GM18502 (cell line): ENCODE data around the gene RAF1.
"Not testable (repeated sequence)": the region's sequence is repeated elsewhere in the genome, so short reads cannot be mapped to it uniquely, and the experiment has no call there.

Experiments used
- ATAC-seq: cut with Tn5 transposase; IDR thresholded peaks from one replicate; pipeline ENCODE4 v1.9.1; 2021; ENCODE audit warnings: mild to moderate bottlenecking; ENCODE audit not compliant: unreplicated experiment, poor library complexity

Gene RAF1

GRCh38 chr3:12644331-12644937, 19.5 kb downstream of the RAF1 start:
- ATAC-seq = no peak

DNA sequence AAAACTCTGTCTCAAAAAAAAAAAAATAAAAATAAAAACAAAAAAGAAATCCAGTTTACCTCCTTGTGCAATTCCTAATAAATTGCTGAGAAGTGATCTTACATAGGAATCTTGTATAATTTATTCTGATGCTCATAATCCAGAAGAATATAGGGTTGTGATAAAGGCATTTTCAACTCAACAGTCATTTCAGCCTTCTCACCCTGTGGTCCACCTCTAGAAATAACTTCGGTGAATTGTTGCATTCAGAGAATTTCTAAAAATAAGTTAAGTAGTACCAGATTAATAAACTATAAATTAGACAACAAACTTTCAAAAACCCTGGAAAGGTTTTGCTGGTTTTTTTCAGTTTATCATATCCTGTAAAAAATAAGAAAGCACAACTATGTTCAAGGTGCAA, 20.2 kb downstream of the RAF1 start:
- ATAC-seq = no peak

- no peak for ATAC-seq
Observed at GRCh38 chr3:12643010-12643380, 20.9 kb downstream of the RAF1 start.

GRCh38 chr3:12640853-12641252, 23.1 kb downstream of the RAF1 start:
- ATAC-seq = not testable (repeated sequence)

- no peak for ATAC-seq
Observed at GRCh38 chr3:12638105-12638504, 25.8 kb downstream of the RAF1 start.

- no peak for ATAC-seq
Observed at GRCh38 chr3:12633108-12633507, 30.8 kb downstream of the RAF1 start.

DNA sequence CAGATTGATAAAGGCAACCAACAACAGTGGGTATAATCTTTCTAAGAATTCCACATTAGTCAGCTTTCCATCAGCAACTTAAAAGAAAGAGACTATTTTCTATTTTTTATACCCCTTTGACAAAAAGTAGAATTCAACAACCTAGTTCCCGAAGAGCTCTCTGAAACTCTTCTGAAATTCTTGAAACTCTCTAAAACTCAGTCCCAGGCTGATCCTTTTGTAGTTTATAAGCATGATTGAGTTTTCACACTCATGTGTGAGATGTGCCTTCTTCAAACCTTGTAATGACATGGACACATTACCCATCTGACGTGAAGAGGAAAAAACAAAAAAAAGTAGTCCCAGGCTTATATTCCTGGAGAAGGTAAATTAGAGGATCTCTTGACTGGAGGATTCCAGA, 31.4 kb downstream of the RAF1 start:
- ATAC-seq = no peak

DNA sequence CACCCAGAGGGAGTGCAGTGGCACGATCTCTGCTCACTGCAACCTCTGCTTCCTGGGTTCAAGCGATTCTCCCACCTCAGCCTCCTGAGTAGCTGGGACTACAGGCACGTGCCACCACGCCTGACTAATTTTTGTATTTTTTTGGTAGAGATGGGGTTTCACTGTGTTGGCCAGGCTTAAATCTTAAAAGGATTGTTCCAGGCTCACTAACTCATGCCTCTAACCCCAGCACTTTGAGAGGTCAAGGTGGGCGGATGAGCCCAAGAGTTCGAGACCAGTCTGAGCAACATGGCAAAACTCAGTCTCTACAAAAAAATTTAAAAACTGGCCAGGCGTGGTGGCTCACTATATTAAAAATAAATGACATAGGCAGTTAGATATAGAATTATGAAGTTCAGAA, 33.1 kb downstream of the RAF1 start:
- not testable (repeated sequence) for ATAC-seq

DNA sequence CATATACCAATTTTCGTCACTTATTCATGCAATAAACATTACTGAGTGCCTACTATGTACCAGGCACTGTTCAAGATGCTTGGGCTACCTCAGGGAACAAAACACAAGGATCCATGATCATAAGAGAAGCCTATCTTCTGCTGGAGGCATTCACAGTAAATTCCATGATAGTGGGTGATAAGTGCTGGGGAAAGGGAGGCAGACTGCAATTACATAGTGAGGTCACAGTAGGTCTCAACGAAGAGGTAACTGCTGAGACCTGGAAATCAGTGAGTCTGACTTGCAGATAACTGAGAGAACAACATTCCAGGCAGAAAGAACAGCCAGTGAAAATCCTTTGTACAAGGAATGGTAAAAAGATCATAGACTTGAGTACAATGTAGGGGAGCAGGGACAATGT, 33.6 kb downstream of the RAF1 start:
- no peak for ATAC-seq

GRCh38 chr3:12629560-12629959, 34.4 kb downstream of the RAF1 start:
- ATAC-seq = no peak

DNA sequence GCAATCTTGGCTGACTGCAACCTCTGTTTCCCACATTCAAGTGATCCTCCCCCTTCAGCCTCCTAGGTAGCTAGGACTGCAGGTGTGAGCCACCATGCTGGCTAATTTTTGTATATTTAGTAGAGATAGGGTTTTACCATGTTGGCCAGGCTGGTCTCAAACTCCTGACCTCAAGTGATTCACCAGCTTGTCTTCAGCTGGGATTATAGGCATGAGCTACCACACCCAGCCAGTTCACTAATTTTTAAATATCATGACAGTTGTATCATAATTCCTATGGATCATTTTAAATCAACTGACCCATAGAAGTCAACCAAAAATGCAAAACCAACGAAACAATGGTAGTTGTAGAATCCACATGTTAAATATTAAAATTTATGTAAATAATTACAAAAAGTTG, 35.1 kb downstream of the RAF1 start:
- no peak for ATAC-seq

DNA sequence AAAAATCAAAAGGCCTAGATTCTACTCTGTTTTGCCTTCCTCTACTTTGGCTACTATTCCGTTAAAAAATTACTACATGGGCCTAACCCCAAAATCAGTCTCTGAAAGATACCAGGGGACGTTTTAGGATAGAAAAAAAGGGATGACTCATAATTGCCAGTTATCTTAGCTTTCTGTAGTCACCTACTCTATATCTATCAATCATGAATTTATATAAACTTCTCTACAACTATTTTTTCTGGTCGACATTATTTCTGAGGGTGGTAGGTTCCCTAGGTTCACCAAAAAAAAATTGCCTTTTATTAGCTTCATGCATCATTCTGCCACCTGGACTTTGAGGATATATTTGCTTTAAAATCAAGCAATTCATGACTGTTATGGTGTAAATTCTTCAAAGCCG, 36.5 kb downstream of the RAF1 start:
- ATAC-seq = no peak

DNA sequence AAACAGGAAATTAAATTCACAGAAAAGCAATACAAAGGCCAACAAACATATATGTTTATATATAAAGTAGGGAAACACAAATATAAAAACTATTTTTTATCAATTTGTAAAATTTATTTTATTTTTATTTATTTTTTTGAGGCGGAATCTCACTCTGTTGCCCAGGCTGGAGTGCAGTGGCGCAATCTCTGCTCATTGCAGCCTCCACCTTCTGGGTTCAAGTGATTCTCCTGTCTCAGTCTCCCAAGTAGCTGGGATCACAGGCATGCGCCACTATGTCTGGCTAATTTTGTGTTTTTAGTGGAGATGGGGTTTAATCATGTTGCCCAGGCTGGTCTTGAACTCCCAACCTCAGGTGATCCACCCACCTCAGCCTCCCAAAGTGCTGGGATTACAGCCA, 39.0 kb downstream of the RAF1 start:
- not testable (repeated sequence) for ATAC-seq

GRCh38 chr3:12624056-12624455, 39.9 kb downstream of the RAF1 start:
- ATAC-seq = no peak

DNA sequence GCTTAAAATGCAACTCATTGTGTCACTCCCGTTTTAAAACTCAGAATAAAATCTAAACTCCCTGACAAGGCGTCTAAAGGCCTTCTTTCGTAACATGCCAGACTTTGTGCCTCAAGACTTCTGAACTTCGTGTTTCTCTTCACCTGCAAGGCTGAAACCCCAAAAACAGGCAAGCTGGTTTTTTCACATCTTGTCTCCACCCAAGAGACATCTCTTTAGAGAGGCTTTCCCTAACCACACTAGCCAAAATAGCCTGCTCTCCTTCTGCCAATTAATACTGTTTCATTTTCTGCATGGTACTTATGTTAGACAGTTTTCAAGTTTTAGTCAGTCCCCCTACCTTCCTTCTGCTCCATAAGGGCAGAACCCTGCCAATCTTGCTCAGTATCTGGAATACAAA, 41.6 kb downstream of the RAF1 start:
- ATAC-seq = no peak

- no peak for ATAC-seq
Observed at GRCh38 chr3:12620729-12621128, 43.2 kb downstream of the RAF1 start.

DNA sequence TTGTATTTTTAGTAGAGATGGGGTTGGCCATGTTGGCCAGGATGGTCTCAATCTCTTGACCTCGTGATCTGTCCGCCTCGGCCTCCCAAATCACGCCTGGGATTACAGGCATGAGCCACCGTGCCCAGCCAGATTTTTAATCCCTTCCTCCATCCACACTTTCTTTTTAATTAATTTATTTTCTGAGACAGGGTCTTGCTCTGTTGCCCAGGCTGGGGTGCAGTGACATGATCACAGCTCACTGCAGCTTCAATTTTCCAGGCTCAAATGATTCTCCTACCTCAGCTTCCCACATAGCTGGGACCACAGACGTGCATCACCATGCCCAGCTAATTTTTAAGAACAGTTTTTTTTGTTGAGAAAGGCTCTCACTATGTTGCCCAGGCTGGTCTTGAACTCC, 43.6 kb downstream of the RAF1 start:
- ATAC-seq = no peak

- no peak for ATAC-seq
Observed at GRCh38 chr3:12618426-12618825, 45.5 kb downstream of the RAF1 start.

DNA sequence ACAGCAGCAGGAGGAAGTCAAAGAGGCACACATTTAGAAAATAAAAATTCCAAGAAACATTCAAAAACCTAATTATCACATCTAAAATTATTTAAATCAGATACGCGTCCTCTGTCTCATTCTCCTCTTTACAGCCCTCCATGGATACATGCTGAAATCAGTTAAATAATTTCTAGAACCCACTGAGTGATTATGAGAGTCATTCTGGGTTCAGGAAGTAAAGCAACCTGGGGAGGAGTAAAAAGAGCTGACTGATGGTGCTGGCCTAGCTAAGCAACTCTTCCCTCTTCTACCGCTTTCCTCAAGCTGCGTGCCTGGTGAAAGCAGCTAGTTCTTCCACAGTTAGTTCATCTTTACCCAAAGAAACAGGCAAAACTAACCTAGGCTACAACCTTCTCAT, 48.7 kb downstream of the RAF1 start:
- ATAC-seq = no peak

- ATAC-seq = no peak
Observed at GRCh38 chr3:12613250-12613649, 50.7 kb downstream of the RAF1 start.

- no peak for ATAC-seq
Observed at GRCh38 chr3:12612514-12613226, 51.2 kb downstream of the RAF1 start.

GRCh38 chr3:12611117-12611516, 52.8 kb downstream of the RAF1 start:
- ATAC-seq = no peak
